ENCODE data around the gene C1RL.

DNA sequence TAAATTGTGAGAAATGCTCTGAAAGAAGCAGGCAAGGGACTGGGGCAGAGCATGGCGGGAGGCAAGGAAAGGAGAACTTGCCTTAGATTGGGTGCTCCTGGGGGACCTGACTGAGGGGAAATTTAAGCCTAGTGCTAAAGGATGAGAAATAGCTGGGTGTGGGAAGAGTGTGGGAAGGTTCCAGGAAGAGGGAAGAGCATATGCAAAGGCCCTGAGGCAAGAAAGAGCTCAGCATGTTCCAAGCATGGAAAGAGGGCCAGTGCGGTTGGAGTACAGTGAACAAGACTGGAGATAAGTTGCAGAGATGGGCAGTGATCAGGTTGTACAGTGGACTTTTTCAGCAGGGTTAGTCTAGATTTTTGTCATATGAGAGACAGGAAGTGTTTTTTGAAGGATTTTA, 30.2 kb upstream of the C1RL start:
- TF ChIP-seq, protein P1, sequence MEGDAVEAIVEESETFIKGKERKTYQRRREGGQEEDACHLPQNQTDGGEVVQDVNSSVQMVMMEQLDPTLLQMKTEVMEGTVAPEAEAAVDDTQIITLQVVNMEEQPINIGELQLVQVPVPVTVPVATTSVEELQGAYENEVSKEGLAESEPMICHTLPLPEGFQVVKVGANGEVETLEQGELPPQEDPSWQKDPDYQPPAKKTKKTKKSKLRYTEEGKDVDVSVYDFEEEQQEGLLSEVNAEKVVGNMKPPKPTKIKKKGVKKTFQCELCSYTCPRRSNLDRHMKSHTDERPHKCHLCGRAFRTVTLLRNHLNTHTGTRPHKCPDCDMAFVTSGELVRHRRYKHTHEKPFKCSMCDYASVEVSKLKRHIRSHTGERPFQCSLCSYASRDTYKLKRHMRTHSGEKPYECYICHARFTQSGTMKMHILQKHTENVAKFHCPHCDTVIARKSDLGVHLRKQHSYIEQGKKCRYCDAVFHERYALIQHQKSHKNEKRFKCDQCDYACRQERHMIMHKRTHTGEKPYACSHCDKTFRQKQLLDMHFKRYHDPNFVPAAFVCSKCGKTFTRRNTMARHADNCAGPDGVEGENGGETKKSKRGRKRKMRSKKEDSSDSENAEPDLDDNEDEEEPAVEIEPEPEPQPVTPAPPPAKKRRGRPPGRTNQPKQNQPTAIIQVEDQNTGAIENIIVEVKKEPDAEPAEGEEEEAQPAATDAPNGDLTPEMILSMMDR (IDR thresholded peaks at IDR 0.05): no peak
- no peak for TF ChIP-seq POLR2A (IDR thresholded peaks at IDR 0.05)
- TF ChIP-seq EP300 (IDR thresholded peaks at IDR 0.05): no peak

Data from ovary (tissue), 3 donors.